ENCODE data around the gene DCLK3. TPM values are rescaled to one million over a fixed set of nuclear protein-coding genes. Genes with fewer than 3 reads are reported as not detected.

DCLK3 gene
- total and polyA plus RNA-seq, 3 donors from 2014 or later, result 4.0 to 8.1 (median 4.8) TPM

- DNase-seq, result no peak
- Histone ChIP-seq H3K4me1 (no peaks in the 10 kb centered on the region), H3K9me3 (no peaks in the 10 kb centered on the region), H3K4me3 (no peak overlapping the region), H3K36me3 (ENCODE audit: low read depth, missing control alignments) (no peaks in the 10 kb centered on the region), H3K27me3 (no peaks in the 10 kb centered on the region), H3K27ac (no peak overlapping the region)
- intact Hi-C loops (cut with DNase I; ENCODE audit: low total_unique reads), result no loop called here
- TF ChIP-seq, protein P1, sequence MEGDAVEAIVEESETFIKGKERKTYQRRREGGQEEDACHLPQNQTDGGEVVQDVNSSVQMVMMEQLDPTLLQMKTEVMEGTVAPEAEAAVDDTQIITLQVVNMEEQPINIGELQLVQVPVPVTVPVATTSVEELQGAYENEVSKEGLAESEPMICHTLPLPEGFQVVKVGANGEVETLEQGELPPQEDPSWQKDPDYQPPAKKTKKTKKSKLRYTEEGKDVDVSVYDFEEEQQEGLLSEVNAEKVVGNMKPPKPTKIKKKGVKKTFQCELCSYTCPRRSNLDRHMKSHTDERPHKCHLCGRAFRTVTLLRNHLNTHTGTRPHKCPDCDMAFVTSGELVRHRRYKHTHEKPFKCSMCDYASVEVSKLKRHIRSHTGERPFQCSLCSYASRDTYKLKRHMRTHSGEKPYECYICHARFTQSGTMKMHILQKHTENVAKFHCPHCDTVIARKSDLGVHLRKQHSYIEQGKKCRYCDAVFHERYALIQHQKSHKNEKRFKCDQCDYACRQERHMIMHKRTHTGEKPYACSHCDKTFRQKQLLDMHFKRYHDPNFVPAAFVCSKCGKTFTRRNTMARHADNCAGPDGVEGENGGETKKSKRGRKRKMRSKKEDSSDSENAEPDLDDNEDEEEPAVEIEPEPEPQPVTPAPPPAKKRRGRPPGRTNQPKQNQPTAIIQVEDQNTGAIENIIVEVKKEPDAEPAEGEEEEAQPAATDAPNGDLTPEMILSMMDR (IDR thresholded peaks at IDR 0.05), result no peak
- no peak for TF ChIP-seq POLR2A (IDR thresholded peaks at IDR 0.05)
- WGBS, 2 donors, result 55 to 83% methylated on average over 3 of the region's 3 CpGs
Measured at GRCh38 chr3:36774052-36774451, 9.7 kb upstream of the DCLK3 start.

DNA sequence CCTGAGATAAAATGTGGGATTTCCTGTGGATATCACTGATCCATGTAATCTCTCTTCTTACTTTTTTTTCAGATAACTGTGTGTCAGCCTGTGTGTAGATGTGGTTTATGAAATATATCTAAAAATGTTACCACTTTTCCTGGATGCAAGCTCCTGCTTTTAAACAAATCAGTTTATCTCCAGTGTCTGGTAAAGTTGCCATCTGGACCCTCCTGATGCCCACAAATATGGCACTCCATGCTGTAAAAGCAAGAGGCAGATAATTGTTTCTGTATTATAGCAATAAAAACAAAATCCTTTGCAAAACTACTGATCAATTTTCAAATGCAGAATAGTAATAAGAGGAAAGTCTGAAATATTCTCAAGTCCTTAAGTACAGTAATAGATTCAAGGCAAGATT is 7.6 kb upstream of the DCLK3 start:
- Histone ChIP-seq H3K27ac (no peak overlapping the region), H3K36me3 (ENCODE audit: low read depth, missing control alignments) (no peaks in the 10 kb centered on the region), H3K9me3 (no peaks in the 10 kb centered on the region), H3K4me3 (no peak overlapping the region), H3K27me3 (no peaks in the 10 kb centered on the region), H3K4me1 (no peaks in the 10 kb centered on the region)
- DNase-seq, result no peak
- intact Hi-C loops (cut with DNase I; ENCODE audit: low total_unique reads), result no loop called here
- TF ChIP-seq POLR2A (IDR thresholded peaks at IDR 0.05), result no peak
- TF ChIP-seq, protein P1 (IDR thresholded peaks at IDR 0.05), result no peak

GRCh38 chr3:36769926-36770325 is 5.6 kb upstream of the DCLK3 start:
- Histone ChIP-seq H3K9me3 (no peaks in the 10 kb centered on the region), H3K4me3 (no peak overlapping the region), H3K27ac (no peak overlapping the region), H3K27me3 (no peaks in the 10 kb centered on the region), H3K36me3 (ENCODE audit: low read depth, missing control alignments) (no peaks in the 10 kb centered on the region), H3K4me1 (no peaks in the 10 kb centered on the region)
- TF ChIP-seq, protein P1 (IDR thresholded peaks at IDR 0.05), result no peak
- no peak for TF ChIP-seq POLR2A (IDR thresholded peaks at IDR 0.05)
- intact Hi-C loops (cut with DNase I; ENCODE audit: low total_unique reads), result no loop called here
- 47 to 52% methylated on average over 1 of the region's 1 CpG for WGBS, 2 donors
- no peak for DNase-seq

DNA sequence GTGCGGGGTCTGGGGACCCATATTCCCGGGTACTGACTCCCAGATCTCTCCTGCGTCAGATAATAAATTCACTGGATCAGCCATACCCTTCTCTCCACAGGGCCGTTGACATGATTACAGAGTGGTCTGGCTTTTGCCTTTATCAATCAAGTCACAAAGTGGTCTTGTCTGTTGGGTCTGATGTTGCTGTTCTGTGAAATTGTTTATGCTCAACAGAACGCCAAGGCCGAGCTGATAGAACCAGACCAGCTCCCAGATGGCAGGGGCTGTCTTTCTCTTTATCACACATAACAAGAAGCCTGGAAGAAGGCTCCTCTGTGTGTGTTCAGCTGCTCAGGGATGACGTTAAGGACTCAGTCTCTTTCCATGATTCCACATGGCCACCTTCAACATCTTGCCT is 751 bp upstream of the DCLK3 start:
- Histone ChIP-seq H3K27ac (no peak overlapping the region), H3K4me3 (no peak overlapping the region), H3K4me1 (no peaks in the 10 kb centered on the region), H3K27me3 (no peaks in the 10 kb centered on the region), H3K9me3 (no peaks in the 10 kb centered on the region), H3K36me3 (ENCODE audit: low read depth, missing control alignments) (no peaks in the 10 kb centered on the region)
- WGBS, 2 donors, result 40 to 50% methylated on average over 5 to 7 of the region's 7 CpGs
- DNase-seq, result no peak
- no peak for TF ChIP-seq POLR2A (IDR thresholded peaks at IDR 0.05)
- TF ChIP-seq, protein P1 (IDR thresholded peaks at IDR 0.05), result no peak
- intact Hi-C loops (cut with DNase I; ENCODE audit: low total_unique reads), result no loop called here

- intact Hi-C loops (cut with DNase I; ENCODE audit: low total_unique reads), result no loop called here
- WGBS, 2 donors, result 24 to 28% methylated on average over 10 of the region's 10 CpGs
- peak overlapping the region; percentile 34 to 49 for H3K4me3 ChIP-seq
- no peak overlapping the region for H3K27ac ChIP-seq
- no peaks in the 10 kb centered on the region for H3K9me3 ChIP-seq
- H3K36me3 ChIP-seq (ENCODE audit: low read depth, missing control alignments), result no peaks in the 10 kb centered on the region
- no peak for DNase-seq
- TF ChIP-seq POLR2A (IDR thresholded peaks at IDR 0.05), result no peak
- TF ChIP-seq, protein P1 (IDR thresholded peaks at IDR 0.05), result no peak
- no peaks in the 10 kb centered on the region for H3K27me3 ChIP-seq
- H3K4me1 ChIP-seq, result no peaks in the 10 kb centered on the region
Measured at GRCh38 chr3:36764704-36765038, 318 bp upstream of the DCLK3 start.
